ENCODE results near the gene GAA. TPM values are rescaled to one million over a fixed set of nuclear protein-coding genes. Genes with fewer than 3 reads are reported as not detected.

The GAA gene
- total RNA-seq = 10 to 100 TPM; 20.3 to 61.6 TPM

DNA sequence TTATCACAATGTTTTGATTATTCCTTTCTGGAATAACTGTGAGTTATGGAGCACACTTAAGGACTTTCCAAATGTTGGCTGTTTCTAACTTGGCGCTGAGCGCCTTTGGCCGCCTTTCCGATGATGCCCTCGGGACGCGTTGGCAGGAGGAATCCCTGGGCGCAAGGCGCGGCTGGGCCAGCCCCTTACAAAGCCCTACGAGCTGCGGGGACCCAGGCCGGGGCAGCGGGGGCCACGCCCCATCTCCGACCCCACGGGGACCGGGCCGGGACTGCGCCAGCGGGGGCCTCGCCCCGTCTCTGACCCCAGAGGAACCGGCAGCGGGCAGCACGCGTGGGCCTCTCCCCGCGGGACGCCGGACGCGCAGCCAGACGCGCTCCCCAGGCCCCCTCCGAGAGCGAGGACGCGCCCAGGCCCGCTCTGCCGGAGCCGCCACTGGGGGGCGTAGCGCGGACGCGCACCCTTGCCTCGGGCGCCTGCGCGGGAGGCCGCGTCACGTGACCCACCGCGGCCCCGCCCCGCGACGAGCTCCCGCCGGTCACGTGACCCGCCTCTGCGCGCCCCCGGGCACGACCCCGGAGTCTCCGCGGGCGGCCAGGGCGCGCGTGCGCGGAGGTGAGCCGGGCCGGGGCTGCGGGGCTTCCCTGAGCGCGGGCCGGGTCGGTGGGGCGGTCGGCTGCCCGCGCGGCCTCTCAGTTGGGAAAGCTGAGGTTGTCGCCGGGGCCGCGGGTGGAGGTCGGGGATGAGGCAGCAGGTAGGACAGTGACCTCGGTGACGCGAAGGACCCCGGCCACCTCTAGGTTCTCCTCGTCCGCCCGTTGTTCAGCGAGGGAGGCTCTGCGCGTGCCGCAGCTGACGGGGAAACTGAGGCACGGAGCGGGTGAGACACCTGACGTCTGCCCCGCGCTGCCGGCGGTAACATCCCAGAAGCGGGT lies at the start of gene GAA:
Gene GAA (plus strand): TSS at position 571 of the 935 bp plus-strand sequence. CDS start 3,006 bp downstream, outside the sequence.

DNA sequence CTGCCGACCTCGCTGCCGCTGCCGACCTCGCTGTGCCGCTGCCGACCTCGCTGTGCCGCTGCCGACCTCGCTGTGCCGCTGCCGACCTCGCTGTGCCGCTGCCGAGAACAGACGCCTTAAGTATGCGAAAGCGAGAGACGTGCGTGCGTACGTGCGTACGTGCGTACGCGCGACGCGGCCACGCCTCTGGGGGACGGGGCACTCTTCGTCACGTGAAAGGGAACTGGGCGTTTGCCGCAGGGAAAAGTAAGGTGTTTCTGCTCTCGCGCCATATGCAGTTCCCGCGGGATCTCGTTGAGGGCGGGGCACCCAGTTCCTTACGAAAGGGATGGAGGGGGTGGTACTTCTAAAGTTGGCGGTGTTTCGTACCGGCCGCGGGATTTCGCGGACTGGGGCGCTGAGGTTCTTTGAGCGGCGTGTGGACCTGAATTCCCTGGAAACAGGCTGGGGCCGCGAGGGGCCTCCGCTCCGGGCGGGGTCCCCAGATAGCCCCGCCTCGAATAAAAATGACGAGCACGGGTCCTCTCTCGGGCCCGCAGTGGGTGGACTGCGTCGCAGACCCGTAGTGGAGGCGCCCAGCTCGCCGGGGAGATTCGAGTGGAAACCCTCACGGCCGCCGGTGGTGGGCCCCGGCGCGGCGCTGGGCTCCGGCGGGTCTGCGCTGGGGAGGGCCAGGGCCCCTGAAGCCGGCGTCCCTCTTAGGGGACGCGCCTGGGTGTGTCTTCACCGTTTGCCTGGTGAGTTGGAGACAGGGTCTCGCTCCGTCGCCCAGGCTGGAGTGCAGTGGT lies 45.8 kb downstream of the GAA start, which contains the start of gene EIF4A3:
Gene EIF4A3 (minus strand): TSS at position 94 of the 788 bp plus-strand sequence. CDS start 167 bp downstream, outside the sequence.

Small RNA genes within 50 kb of the gene (small RNA-seq; reads per million reads assigned to genes)
- 0 reads per million in 2 donors for gene AC087741.2
- gene MIR1268B = 0 reads per million in 2 donors

Other genes starting within 250 kb of the GAA start
- gene TBC1D16, start 65.7 kb upstream of the GAA start, total RNA-seq = 100 to 1,000 TPM; 470 to 488 TPM
- gene CCDC40, start 64.9 kb upstream of the GAA start, total RNA-seq = 1 to 10 TPM; 3.0 to 3.1 TPM
- gene EIF4A3, start 45.5 kb downstream of the GAA start, total RNA-seq = 100 to 1,000 TPM in 1 of 2 donors, 10 to 100 TPM in 1; 84.0 to 126 TPM
- gene CARD14, start 68.4 kb downstream of the GAA start, total RNA-seq = 1 to 10 TPM; 3.0 to 6.5 TPM
- 10 to 100 TPM; 12.0 to 22.0 TPM for gene SGSH, start 118.8 kb downstream of the GAA start, total RNA-seq
- gene SLC26A11, start 118.8 kb downstream of the GAA start, total RNA-seq = 10 to 100 TPM in 1 of 2 donors, 1 to 10 TPM in 1; 8.3 to 12.0 TPM
- gene RNF213, start 159.3 kb downstream of the GAA start, total RNA-seq = 100 to 1,000 TPM; 430 to 498 TPM